GM18858 (cell line): ENCODE measurements around the gene ZNF277.

Source experiments
- ATAC-seq: cut with Tn5 transposase; IDR thresholded peaks from one replicate; pipeline ENCODE4 v1.9.1; 2021; ENCODE audit not compliant: unreplicated experiment

Gene ZNF277

DNA sequence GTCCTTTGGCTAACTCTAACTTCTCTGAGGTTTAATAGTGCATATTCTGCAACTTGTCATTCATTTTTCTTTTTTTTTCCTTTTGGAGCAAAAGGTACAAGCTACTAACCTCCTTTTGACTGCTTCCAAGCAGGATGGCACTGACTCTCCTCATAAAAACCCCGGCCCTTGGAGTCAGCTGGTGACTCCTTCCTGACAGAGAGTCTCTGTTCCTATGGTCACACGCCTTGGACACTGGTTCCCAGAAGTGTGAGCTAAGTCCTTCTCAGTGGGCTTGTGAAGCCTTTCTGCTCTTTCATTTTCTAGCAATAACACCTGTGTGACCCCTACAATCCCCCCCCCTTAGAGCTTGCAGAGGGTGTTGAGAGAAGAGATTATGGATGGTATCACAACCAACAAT lies 22.0 kb upstream of the ZNF277 start:
- ATAC-seq = no peak

DNA sequence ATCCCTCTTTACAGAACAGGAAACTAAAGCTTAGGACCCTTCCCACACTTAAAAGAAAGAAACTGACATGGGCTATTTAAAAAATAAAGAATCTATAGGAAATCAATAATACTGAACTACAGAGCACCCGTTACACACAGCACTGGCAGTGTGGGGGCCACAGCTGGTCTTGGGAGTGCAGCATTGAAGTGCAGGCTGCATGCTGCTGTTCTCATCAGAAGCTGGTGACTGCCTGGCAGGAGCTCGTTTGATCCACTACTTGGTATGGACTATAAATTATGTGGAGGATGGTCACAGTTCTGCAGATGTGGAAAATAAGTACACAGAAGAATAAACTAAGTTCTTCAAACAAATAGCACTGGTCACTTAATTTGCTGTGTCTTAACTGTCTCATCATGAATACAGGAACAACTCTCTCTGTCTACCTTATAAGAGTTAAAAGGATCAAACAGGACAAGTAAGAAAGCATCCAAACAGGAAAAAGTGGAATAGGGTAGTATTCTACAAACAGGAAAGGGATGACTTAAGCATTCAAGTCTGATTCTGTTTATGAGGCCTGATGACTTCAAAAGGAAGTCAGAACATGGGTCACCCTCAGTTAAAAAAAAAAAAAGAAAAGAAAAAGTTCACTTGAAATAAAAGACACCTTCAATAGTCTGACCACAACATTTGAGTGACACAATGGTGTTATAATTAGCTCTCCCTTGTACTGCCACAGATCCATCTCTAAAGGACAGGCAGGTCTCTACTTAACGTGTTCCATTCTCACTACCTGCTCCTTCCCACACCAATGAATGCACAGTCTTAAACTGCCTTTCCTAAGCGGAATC lies 21.3 kb upstream of the ZNF277 start:
- ATAC-seq = no peak

DNA sequence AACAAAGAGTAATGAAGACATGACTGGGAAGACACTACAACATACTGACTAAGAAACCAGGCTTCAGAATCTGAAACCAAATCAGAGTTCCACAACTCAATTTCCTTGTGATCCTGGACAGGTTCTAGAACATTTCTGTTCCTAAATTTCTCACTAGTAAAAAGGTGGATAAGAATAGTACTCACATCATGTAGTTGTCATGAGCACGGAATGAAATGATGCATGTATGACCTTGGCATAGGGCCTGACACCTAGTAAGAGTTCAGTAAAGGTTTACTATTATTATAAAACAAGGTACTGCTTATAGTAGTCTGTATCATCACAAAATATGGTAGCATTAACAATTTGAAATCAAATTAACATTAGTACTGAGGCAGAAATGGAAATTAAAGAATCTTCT lies 20.2 kb upstream of the ZNF277 start:
- no peak for ATAC-seq

DNA sequence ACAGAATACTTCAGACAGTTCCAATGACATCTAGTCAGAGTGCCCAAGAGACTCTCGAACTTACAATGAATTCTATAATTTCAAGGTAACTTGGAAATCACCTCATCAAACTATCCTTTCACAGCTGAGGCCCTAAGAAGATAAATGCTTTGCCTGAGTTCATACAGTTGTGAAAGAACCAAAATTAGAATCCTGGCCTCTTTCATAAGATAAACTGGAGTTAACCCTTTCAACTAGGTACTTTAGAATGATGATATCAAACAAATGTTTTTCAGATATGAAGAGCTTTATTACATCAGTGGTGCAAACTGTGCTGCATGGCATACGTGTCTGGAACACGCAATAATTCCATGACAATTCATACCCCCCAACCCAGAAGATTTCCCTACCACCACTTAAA lies 18.2 kb upstream of the ZNF277 start:
- ATAC-seq = no peak

DNA sequence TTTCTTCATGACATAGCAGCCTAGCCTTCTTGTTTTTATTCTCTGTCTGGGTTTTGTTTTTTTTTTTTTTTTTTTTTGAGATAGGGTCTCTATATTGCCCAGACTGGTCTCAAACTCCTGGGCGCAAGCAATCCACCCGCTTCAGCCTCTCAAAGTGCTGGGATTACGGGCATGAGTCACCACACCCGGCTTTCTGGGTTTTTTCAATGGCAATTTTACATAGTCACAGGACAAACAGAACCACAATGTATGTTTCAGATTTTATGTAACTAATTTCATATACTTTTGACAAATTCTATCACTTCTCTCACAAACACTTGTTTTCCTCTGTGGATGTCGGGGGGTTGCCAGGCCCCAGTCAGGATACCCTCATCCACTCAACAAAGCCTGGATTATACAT lies 16.8 kb upstream of the ZNF277 start:
- ATAC-seq = no peak

DNA sequence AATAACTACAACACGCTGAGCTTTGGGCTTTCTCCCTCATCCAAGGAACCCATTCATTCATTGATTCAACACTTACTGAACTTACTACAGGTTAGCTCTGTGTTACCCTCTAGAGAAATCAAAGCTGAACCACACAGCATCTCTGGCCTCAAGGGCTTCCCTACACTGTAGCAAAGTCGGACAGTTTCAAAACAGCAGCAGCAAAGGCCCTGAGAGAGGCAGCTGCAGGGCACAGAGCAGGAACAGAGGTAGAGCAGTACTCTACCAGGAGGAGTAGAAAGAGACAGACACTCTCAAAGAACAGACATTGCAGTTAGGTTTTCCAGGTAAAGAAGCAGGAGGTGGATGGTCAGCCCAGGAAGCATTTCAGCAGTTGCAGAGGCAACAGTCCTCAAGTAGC lies 16.4 kb upstream of the ZNF277 start:
- ATAC-seq = no peak

DNA sequence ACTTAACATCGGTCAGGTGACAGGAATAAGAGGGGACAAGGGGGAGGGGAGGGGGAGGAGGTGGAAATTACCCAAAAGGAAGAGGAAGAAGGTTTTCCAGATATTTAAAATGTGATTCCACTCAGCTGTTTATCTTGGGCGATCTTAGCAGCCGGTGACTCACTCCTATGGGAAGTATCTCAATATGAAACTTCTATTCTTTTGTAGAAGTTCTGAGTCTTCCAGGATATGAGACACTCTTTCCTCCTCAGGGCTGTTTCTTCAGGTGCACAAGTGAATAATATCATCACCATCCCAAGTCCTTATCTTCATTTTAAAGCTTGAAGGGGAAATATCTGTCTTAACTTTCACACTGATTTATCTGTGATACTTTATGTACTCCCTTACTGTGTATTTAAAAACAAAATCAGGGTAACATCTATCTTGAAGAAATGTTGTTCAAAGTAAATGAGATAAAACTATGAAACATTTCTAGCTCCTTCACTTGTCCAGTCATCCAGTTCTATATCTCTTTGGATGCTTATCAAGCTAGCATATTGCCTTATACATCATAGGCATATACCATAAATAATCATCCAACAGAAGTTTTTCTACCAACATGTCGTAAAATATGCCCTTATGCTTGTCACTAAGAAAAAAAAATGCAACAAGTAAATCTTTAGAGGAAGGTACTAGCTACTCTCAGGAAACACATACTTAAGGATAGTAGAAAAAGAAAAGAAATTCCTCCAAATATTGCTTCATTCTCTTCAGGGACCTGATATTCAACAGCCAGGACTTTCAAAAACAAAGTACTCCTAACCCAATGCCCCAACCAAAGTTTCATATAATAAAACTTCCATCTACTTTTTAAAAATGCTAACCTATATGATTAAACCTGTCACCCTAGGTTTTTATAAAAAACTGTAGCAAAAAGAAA lies 14.0 kb upstream of the ZNF277 start:
- no peak for ATAC-seq

DNA sequence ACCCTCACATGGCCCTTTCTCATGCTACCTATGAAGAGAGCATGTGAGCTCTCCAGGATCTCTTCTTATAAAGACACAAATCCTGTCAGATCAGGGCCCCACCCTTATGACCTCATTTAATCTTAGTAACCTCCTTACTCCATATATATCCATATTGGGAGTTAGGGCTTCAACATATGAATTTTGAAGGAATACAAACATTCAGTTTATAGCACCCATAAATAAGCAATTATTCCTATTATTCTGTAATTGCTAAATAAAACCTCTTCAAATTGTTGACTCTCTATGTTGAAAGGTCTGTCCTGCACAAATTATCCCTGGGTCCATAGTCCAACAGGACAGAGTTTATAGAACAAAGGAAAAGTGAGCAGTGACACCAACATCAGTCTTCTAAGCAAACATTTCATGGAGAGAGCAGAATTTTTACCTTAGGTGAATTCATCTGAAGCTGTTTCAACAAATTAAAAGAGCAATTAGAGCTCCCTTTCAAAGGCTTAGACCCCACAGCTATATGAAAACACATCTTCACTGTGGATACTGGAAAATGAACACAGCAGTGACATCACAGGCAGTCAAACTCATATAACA lies 12.5 kb upstream of the ZNF277 start:
- no peak for ATAC-seq

DNA sequence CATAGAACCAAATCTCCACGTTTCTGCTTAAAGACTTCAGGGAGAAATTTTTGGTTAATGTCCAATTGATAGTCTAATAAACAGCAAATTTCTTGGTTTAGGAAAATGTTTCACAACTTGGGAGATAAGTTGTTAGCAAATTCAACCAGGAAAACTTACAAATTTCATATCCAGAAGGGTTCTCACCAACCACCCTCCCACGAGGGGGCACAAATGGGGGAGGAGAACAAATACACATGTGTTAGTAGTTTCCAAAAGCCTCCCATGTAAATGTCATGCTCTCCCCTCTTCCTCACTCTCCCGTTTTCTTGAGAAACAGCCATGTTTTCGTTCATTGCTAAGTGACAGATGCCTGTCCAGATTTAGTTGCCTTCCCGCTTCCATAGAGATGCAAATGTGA lies 10.8 kb upstream of the ZNF277 start:
- no peak for ATAC-seq

DNA sequence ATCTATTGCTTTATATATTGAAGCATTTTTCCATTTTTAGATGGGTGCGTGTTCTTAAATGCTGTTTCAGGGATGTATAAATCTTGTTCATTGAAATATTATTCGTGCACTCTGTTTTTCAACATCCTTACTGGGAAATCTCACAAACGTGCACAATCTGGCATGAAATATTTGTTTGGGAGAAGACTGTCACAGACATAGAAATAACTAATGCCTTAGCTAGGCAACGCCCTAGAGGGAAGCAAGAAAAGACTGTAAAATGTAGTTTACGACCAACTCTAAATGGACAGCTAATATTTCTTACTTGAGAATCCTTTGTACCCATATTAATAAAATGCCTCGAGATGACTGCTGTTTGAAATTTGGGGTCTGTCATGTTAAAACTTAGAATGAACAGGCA lies 9.2 kb upstream of the ZNF277 start:
- no peak for ATAC-seq

DNA sequence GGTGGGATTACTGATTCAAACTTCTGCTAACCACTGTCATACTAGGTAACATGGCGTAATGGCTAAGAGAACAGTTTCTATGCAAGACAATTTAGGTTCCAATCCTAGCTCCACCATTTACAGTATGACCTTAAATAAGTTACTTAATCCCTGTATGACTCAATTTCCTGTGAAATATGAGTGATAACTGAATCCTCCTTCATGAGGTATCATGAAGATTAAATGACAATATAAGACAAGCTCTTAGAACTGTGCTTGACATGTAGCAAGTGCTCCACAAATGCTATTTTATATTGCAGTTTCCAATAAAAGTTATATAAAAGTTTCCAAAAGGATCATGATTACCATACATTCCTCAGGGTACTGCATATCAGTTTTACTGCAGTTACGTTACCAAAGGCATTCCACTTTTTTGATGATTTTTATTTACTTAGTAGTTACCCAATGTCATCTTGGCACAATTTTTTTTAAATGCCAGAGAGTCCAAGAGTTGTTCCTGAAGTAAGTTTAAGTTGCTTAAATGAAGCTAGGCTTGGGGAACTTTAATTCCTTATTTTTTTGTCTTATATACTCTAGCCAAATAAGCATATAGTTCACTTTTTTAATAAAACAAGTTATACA lies 7.3 kb upstream of the ZNF277 start:
- no peak for ATAC-seq

DNA sequence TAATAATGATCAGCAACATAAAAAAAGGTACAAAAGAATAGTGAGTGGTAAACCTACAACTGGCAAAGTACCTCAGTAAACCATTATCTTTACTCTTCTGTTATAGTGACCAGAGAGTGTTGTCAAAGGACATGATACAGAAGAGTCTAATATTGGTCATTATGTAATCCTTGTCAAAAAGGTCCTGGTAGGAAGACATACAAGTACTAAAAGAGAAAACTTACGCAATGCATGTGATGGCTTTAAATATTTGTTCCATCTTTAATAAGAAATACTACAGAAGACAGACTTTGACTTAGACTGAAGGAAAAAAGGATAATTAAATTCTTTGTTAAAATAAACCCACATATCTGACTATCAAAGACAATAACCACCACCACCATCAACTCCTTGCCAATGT lies 6.8 kb upstream of the ZNF277 start:
- no peak for ATAC-seq

DNA sequence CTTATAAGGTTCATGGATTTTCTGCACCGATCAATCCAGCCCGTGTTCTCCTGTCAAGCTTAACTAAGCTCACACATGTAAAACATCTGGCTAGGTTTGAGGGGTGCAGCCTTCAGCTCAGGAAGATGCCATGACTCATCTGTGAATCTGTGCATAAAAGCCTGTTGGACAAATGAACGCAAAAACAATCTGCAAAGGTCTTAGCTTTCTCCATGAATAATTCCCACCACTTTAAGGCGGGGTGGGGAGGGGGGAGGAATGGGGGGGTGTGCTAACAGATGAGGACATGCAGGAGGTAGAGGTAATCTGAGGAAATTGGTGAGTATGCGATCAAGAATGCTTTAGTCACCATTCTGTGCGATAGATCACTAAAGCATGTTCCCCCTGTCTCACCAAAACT lies 5.1 kb upstream of the ZNF277 start:
- ATAC-seq = no peak

DNA sequence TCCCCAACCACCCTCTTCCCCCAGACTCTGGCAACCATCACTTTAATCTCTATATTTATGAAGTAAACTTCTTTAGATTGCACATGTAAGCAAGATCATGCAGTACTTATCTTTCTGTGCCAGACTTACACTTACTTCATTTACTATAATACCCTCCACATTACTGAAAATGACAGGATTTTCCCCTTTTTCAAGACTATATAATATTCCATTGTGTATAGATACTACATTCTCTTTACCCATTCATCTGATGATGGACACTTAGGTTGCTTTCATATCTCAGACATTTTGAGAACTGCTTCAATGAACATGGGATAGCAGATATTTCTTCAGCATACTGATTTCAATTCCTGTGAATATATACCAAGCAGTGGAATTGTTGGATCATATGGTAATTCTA lies 4.7 kb upstream of the ZNF277 start:
- no peak for ATAC-seq

DNA sequence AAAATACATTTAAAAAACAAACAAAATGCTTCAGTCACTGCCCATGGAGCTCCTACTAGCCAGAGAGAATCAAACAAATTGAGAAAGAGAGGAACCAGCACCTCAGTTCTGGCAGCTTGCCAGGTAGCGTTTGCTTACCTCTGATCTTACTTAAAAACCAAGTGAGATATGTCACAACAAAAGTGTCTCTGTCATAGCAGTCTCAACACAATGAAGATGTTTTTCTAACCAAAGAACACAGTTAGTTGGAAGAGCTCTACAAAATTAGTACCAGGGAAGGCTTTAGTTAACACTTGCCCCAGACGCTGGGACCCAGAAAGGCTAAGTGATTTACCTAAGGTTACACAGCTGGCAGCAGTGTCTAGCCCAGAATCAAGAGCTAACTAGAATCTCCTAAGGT lies 3.7 kb upstream of the ZNF277 start:
- no peak for ATAC-seq

DNA sequence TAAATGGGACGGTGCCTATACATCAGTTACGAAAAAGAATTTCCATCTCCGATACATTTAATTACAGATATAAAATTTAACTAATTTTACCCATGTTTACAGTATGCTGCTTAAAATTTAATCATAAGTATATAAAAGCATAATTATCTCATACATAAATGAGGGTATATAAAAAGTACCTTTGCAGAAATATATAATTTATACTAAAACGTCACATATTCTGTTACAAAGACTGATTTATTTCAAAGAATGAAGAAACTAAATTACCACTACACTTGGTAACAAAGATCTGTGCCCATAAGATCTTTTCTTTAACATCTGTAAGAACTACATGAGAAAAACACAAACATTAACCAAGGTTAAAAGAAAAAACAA lies 3.1 kb upstream of the ZNF277 start:
- no peak for ATAC-seq

DNA sequence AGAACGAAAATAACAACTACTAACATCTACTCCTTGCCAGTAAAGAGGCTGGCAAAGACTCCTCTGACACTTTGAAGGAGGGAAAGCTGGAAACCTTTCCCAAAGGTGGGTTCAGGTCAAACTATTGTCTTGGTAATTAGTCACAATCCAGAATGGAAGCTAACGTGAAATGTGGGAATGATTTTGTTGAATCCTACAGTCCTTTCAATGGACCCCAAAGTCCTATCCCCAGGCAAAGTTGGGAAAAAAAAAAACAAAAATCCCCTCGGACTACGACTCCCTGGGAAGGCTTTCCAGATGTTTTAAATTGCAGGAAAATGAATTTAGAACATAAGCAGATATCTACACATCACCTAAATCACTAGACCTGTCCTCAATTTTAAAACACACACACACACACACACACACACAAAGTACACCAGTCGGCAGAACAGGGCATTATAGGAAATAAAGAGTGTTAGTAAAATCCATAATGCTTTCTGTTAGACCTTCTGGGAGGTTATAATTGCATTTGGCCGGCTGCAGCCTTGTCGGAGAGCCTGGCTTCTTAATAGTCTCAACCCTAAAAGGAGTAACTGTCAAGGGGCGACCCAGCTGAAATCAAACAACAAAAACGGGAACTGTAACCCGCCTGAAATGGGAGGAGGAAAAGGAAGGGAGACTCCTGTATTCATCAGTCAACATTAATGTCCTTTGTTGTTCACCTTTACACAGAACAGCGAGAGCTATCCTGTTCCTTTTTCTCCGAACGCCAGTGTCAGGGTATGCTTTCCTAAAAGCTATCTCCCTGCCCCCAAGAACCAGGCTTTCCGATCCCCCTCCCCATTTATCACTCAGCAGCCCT lies 1.8 kb upstream of the ZNF277 start:
- no peak for ATAC-seq

DNA sequence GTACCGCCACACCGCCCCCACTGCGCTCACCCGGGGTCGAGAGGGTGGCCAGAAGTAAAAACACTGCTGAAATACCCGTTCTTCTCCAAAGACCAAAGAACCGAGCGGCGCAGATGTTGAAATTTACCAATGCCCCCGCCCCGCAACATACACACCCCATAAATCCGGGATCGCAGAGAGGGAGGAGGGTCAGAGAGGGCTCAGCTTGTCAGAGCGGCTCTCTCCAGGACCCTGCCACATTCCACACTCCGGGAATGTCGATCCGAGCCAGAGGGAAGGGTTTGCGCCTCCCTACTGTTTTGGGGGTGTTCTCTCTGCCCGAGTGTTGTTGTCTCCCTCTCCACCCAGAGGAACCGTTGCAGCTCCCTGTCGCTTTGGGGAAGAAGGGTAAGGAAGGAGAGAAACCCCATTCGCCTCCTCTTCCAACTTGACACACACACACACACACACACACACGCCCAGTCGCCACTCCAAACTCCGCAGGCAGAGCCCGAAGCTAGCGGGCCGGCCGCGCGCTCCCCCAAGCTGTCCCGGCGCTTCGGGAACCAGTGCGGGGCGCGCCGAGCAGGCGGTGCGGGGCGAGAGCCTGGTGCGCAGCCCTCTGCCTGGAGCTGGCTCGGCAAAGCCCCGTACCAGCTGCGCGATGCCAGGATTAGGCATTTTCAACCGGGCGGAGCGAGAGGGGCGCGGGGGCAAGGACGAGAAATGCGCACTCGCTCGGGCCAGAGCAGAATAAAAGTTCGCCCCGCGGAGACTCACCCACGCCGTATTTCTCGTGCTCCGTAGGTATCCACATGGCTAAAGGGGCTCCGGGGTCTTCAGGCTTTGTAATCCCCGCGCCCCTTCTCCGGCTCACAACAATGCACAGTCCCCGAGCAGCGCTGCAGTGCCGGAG lies 905 bp upstream of the ZNF277 start:
- ATAC-seq = no peak

DNA sequence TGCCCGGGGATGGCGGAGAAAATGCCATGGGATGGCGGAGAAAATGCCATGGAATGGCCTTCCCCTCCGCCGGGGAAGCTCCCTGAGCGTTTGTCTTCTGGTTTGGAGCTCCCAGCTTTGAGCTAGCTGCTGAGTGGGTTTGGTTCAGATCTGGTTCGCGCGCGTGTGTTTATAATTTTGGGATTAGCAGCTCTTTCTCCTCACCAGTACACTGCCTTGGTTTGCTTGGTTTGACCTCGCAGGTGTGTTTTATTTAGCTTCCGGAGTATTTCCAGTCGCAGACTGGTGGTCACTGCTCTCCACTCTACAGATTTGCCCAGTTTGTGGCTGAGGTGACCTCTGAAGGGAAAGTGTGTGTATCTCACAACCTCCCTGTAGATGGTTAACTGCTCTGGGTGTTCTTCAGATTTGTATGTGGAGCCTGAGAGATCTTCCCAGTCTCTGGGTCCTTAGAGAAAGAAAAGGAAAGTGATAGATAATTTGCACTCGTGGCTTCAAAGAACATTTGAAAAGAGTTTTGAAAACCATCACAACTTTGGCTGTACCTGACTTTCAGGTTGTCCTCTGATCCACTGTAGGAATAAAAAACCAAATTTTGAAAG lies 597 bp downstream of the ZNF277 start:
- no peak for ATAC-seq
